Measurements from ENCODE around the gene PRKN. TPM values are rescaled to one million over a fixed set of nuclear protein-coding genes. Genes with fewer than 3 reads are reported as not detected.

Gene PRKN
- total and polyA plus RNA-seq, 3 experiments from 2014 or later = 0.22 to 1.0 (median 0.55) TPM

- H3K9me3 Mint-ChIP-seq = peaks cover 0 to 2% (median 0%) of the 10 kb centered on the region in 5 donors
- peaks cover 0 to 7% (median 0%) of the 10 kb centered on the region in 3 donors for H3K36me3 Mint-ChIP-seq
- H3K27ac Mint-ChIP-seq = peak overlapping the region in 2 of 8 donors; percentile 52 to 84
- Histone ChIP-seq H3K4me1 (ENCODE audit: insufficient read depth, low read length) (no peaks in the 10 kb centered on the region), H3K4me3 (ENCODE audit: low read length) (no peak overlapping the region), H3K27ac (ENCODE audit: low read depth, low read length) (no peak overlapping the region), H3K9me3 (ENCODE audit: low read length) (no peaks in the 10 kb centered on the region), H3K27me3 (ENCODE audit: insufficient read depth, low read length, poor library complexity, severe bottlenecking) (no peaks in the 10 kb centered on the region), H3K36me3 (ENCODE audit: insufficient read depth, low read length) (no peaks in the 10 kb centered on the region)
- H3K4me1 Mint-ChIP-seq = peaks cover 0 to 8% (median 5%) of the 10 kb centered on the region in 3 donors
- H3K4me3 Mint-ChIP-seq = peak overlapping the region in 1 of 7 donors; percentile 18
- ChIA-PET POLR2A (no interaction called here), CTCF (interaction anchor here (1.0 to 1.5 kb wide), 2 partner anchors 15 to 425 kb away, joined by 3 to 5 read pairs; no protein-coding TSS in a partner anchor)
- peaks cover 4 to 5% of the 10 kb centered on the region in 2 donors for H3K27me3 Mint-ChIP-seq
- no peak for DNase-seq
Measured at GRCh38 chr6:161356167-161356854, 1371.3 kb downstream of the PRKN start.

GRCh38 chr6:161355696-161356095 is 1371.9 kb downstream of the PRKN start:
- H3K36me3 ChIP-seq (ENCODE audit: insufficient read depth, low read length) = no peaks in the 10 kb centered on the region
- no peak overlapping the region for H3K4me3 ChIP-seq (ENCODE audit: low read length)
- ChIA-PET CTCF (interaction anchor here (1.5 kb wide), 1 partner anchor 424 kb away, joined by 5 read pairs; no protein-coding TSS in a partner anchor), POLR2A (no interaction called here)
- Mint-ChIP-seq H3K36me3 (peaks cover 0 to 7% (median 0%) of the 10 kb centered on the region in 3 donors), H3K27me3 (peaks cover 4 to 5% of the 10 kb centered on the region in 2 donors), H3K4me1 (peaks cover 0 to 8% (median 5%) of the 10 kb centered on the region in 3 donors), H3K4me3 (no peak overlapping the region), H3K27ac (peak overlapping the region in 2 of 8 donors; percentile 63 to 84), H3K9me3 (peaks cover 0 to 2% (median 0%) of the 10 kb centered on the region in 5 donors)
- H3K4me1 ChIP-seq (ENCODE audit: insufficient read depth, low read length) = no peaks in the 10 kb centered on the region
- no peak for DNase-seq
- no peaks in the 10 kb centered on the region for H3K9me3 ChIP-seq (ENCODE audit: low read length)
- H3K27ac ChIP-seq (ENCODE audit: low read depth, low read length) = no peak overlapping the region
- H3K27me3 ChIP-seq (ENCODE audit: insufficient read depth, low read length, poor library complexity, severe bottlenecking) = no peaks in the 10 kb centered on the region

- Histone ChIP-seq H3K36me3 (ENCODE audit: insufficient read depth, low read length) (no peaks in the 10 kb centered on the region), H3K27ac (ENCODE audit: low read depth, low read length) (no peak overlapping the region), H3K4me1 (ENCODE audit: insufficient read depth, low read length) (no peaks in the 10 kb centered on the region), H3K9me3 (ENCODE audit: low read length) (no peaks in the 10 kb centered on the region), H3K27me3 (ENCODE audit: insufficient read depth, low read length, poor library complexity, severe bottlenecking) (no peaks in the 10 kb centered on the region), H3K4me3 (ENCODE audit: low read length) (no peak overlapping the region)
- H3K27me3 Mint-ChIP-seq = peaks cover under 1 to 4% of the 10 kb centered on the region in 2 donors
- no peak for DNase-seq
- peaks cover 0 to 2% (median 0%) of the 10 kb centered on the region in 5 donors for H3K9me3 Mint-ChIP-seq
- no peak overlapping the region for H3K27ac Mint-ChIP-seq
- POLR2A ChIA-PET = no interaction called here
- H3K4me3 Mint-ChIP-seq = no peak overlapping the region
- CTCF ChIA-PET = no interaction called here
- peaks cover 0 to 8% (median 5%) of the 10 kb centered on the region in 3 donors for H3K4me1 Mint-ChIP-seq
- H3K36me3 Mint-ChIP-seq = peaks cover 0 to 1% (median 0%) of the 10 kb centered on the region in 3 donors
Measured at GRCh38 chr6:161354956-161355355, 1372.6 kb downstream of the PRKN start.

- Histone ChIP-seq H3K4me3 (ENCODE audit: low read length) (no peak overlapping the region), H3K4me1 (ENCODE audit: insufficient read depth, low read length) (no peaks in the 10 kb centered on the region), H3K27ac (ENCODE audit: low read depth, low read length) (no peak overlapping the region), H3K27me3 (ENCODE audit: insufficient read depth, low read length, poor library complexity, severe bottlenecking) (no peaks in the 10 kb centered on the region), H3K9me3 (ENCODE audit: low read length) (no peaks in the 10 kb centered on the region), H3K36me3 (ENCODE audit: insufficient read depth, low read length) (no peaks in the 10 kb centered on the region)
- ChIA-PET POLR2A (no interaction called here), CTCF (no interaction called here)
- no peak for DNase-seq
- H3K9me3 Mint-ChIP-seq = peaks cover 0 to 2% (median 0%) of the 10 kb centered on the region in 5 donors
- H3K27me3 Mint-ChIP-seq = peaks cover 0 to 2% of the 10 kb centered on the region in 2 donors
- no peaks in the 10 kb centered on the region for H3K36me3 Mint-ChIP-seq
- H3K27ac Mint-ChIP-seq = no peak overlapping the region
- peaks cover 0 to 8% (median 5%) of the 10 kb centered on the region in 3 donors for H3K4me1 Mint-ChIP-seq
- H3K4me3 Mint-ChIP-seq = no peak overlapping the region
Measured at GRCh38 chr6:161354276-161354840, 1373.2 kb downstream of the PRKN start.

GRCh38 chr6:161353208-161353613 is 1374.4 kb downstream of the PRKN start:
- peaks cover 0 to 8% (median 5%) of the 10 kb centered on the region in 3 donors for H3K4me1 Mint-ChIP-seq
- POLR2A ChIA-PET = no interaction called here
- H3K36me3 Mint-ChIP-seq = no peaks in the 10 kb centered on the region
- H3K27ac Mint-ChIP-seq = peak overlapping the region in 1 of 8 donors; percentile 6
- no peak for DNase-seq
- no peaks in the 10 kb centered on the region for H3K4me1 ChIP-seq (ENCODE audit: insufficient read depth, low read length)
- no peak overlapping the region for H3K4me3 Mint-ChIP-seq
- peaks cover 0 to 1% of the 10 kb centered on the region in 2 donors for H3K27me3 Mint-ChIP-seq
- CTCF ChIA-PET = no interaction called here
- H3K27ac ChIP-seq (ENCODE audit: low read depth, low read length) = no peak overlapping the region
- H3K9me3 ChIP-seq (ENCODE audit: low read length) = no peaks in the 10 kb centered on the region
- H3K4me3 ChIP-seq (ENCODE audit: low read length) = no peak overlapping the region
- no peaks in the 10 kb centered on the region for H3K27me3 ChIP-seq (ENCODE audit: insufficient read depth, low read length, poor library complexity, severe bottlenecking)
- peaks cover 0 to 2% (median 0%) of the 10 kb centered on the region in 5 donors for H3K9me3 Mint-ChIP-seq
- H3K36me3 ChIP-seq (ENCODE audit: insufficient read depth, low read length) = no peaks in the 10 kb centered on the region

- Histone ChIP-seq H3K4me3 (ENCODE audit: low read length) (no peak overlapping the region), H3K9me3 (ENCODE audit: low read length) (no peaks in the 10 kb centered on the region), H3K27me3 (ENCODE audit: insufficient read depth, low read length, poor library complexity, severe bottlenecking) (no peaks in the 10 kb centered on the region), H3K4me1 (ENCODE audit: insufficient read depth, low read length) (no peaks in the 10 kb centered on the region), H3K36me3 (ENCODE audit: insufficient read depth, low read length) (no peaks in the 10 kb centered on the region), H3K27ac (ENCODE audit: low read depth, low read length) (no peak overlapping the region)
- no peak overlapping the region for H3K27ac Mint-ChIP-seq
- peaks cover 0 to 2% (median 0%) of the 10 kb centered on the region in 5 donors for H3K9me3 Mint-ChIP-seq
- H3K4me1 Mint-ChIP-seq = peaks cover 0 to 6% (median 4%) of the 10 kb centered on the region in 3 donors
- ChIA-PET POLR2A (no interaction called here), CTCF (no interaction called here)
- DNase-seq = no peak
- H3K36me3 Mint-ChIP-seq = no peaks in the 10 kb centered on the region
- no peak overlapping the region for H3K4me3 Mint-ChIP-seq
- peaks cover 0 to 1% of the 10 kb centered on the region in 2 donors for H3K27me3 Mint-ChIP-seq
Measured at GRCh38 chr6:161351858-161352257, 1375.7 kb downstream of the PRKN start.

GRCh38 chr6:161349886-161350285 is 1377.7 kb downstream of the PRKN start:
- Mint-ChIP-seq H3K9me3 (no peaks in the 10 kb centered on the region), H3K27ac (no peak overlapping the region), H3K4me3 (no peak overlapping the region), H3K27me3 (no peaks in the 10 kb centered on the region), H3K4me1 (no peaks in the 10 kb centered on the region), H3K36me3 (no peaks in the 10 kb centered on the region)
- POLR2A ChIA-PET = no interaction called here
- H3K27me3 ChIP-seq (ENCODE audit: insufficient read depth, low read length, poor library complexity, severe bottlenecking) = no peaks in the 10 kb centered on the region
- no peaks in the 10 kb centered on the region for H3K36me3 ChIP-seq (ENCODE audit: insufficient read depth, low read length)
- no peaks in the 10 kb centered on the region for H3K9me3 ChIP-seq (ENCODE audit: low read length)
- CTCF ChIA-PET = no interaction called here
- no peak overlapping the region for H3K27ac ChIP-seq (ENCODE audit: low read depth, low read length)
- no peaks in the 10 kb centered on the region for H3K4me1 ChIP-seq (ENCODE audit: insufficient read depth, low read length)
- DNase-seq = no peak
- H3K4me3 ChIP-seq (ENCODE audit: low read length) = no peak overlapping the region

- CTCF ChIA-PET = no interaction called here
- H3K27ac Mint-ChIP-seq = no peak overlapping the region
Measured at GRCh38 chr6:161348628-161348994, 1379.0 kb downstream of the PRKN start.

More at GRCh38 chr6:161348628-161348994, 1379.0 kb downstream of the PRKN start:
- no peaks in the 10 kb centered on the region for H3K27me3 Mint-ChIP-seq
- Histone ChIP-seq H3K4me3 (ENCODE audit: low read length) (no peak overlapping the region), H3K36me3 (ENCODE audit: insufficient read depth, low read length) (no peaks in the 10 kb centered on the region), H3K9me3 (ENCODE audit: low read length) (no peaks in the 10 kb centered on the region), H3K27me3 (ENCODE audit: insufficient read depth, low read length, poor library complexity, severe bottlenecking) (no peaks in the 10 kb centered on the region), H3K27ac (ENCODE audit: low read depth, low read length) (no peak overlapping the region), H3K4me1 (ENCODE audit: insufficient read depth, low read length) (no peaks in the 10 kb centered on the region)
- H3K4me1 Mint-ChIP-seq = no peaks in the 10 kb centered on the region
- H3K9me3 Mint-ChIP-seq = no peaks in the 10 kb centered on the region
- H3K36me3 Mint-ChIP-seq = no peaks in the 10 kb centered on the region
- no peak overlapping the region for H3K4me3 Mint-ChIP-seq
- POLR2A ChIA-PET = no interaction called here
- no peak for DNase-seq
